Measurements from ENCODE around the gene DUSP7.

DNA sequence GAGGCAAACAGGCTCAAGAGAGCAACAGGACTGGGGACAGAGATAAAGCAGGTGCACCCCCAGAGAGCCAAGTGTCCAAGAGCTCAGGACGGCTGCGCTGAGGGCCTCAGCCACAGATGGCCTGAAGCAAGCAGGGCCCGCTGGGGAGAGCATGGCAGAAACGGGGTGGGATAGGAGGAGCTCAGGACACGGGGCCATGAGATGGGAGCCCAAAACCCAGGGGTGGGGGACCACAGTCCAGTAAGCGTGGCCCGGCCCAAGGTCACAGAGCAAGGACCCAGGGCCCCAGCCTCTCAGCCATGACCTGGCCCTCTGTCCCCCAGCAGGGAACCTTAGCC is 9.5 kb downstream of the DUSP7 start:
- TF ChIP-seq, protein P1, sequence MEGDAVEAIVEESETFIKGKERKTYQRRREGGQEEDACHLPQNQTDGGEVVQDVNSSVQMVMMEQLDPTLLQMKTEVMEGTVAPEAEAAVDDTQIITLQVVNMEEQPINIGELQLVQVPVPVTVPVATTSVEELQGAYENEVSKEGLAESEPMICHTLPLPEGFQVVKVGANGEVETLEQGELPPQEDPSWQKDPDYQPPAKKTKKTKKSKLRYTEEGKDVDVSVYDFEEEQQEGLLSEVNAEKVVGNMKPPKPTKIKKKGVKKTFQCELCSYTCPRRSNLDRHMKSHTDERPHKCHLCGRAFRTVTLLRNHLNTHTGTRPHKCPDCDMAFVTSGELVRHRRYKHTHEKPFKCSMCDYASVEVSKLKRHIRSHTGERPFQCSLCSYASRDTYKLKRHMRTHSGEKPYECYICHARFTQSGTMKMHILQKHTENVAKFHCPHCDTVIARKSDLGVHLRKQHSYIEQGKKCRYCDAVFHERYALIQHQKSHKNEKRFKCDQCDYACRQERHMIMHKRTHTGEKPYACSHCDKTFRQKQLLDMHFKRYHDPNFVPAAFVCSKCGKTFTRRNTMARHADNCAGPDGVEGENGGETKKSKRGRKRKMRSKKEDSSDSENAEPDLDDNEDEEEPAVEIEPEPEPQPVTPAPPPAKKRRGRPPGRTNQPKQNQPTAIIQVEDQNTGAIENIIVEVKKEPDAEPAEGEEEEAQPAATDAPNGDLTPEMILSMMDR (IDR thresholded peaks at IDR 0.05): no peak
- no peak for TF ChIP-seq POLR2A (IDR thresholded peaks at IDR 0.05)

Measured in body of pancreas (tissue), 4 donors.